GM21360 (cell line): ENCODE measurements around the gene RGS14.
"Not testable (repeated sequence)": the region's sequence is repeated elsewhere in the genome, so short reads cannot be mapped to it uniquely, and the experiment has no call there.

Source experiments
- ATAC-seq: cut with Tn5 transposase; IDR thresholded peaks from one replicate; pipeline ENCODE4 v1.9.1; 2021; ENCODE audit warnings: mild to moderate bottlenecking, moderate library complexity; ENCODE audit not compliant: unreplicated experiment

RGS14 gene

GRCh38 chr5:177344891-177345290 is 12.8 kb upstream of the RGS14 start:
- no peak for ATAC-seq

DNA sequence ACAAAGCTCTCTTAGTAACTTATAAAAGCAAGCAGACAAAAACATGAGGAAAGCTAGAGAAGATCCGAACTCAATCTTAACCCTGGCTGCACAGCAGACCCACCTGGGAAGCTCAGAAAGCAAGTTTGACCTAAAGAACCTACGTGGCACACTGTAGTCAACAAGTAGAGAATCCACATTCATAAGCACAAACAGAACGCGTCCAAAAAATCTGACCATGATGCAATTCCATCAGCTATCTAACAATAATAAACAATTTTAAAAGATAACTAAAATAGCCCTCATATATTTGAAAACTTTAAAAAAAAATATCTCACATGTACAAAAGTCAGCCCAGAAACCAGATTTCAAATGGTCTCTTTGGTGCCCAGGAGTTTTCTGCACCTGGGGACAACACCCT is 10.9 kb upstream of the RGS14 start:
- no peak for ATAC-seq

GRCh38 chr5:177347699-177348098 is 10.0 kb upstream of the RGS14 start:
- ATAC-seq, result no peak

GRCh38 chr5:177349362-177349647 is 8.4 kb upstream of the RGS14 start:
- ATAC-seq, result no peak

DNA sequence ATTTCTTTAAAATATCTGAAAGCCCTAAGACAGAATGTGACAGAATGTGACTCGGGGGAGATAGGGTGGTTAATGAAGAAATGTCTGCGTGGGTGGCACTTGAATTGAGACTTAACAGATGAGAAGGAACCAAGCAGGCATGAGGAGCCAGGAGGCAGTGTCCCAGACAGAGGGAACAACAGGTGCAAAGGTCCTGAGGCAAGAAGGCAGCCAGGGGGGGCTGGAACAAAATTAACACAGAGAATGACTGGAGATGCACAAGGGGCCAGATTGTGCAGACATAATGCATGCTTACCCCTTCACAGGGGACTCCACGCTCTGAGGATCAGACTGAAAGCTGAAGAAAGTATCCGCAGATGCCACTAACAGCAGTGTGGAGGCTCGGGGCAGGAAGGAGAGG is 8.0 kb upstream of the RGS14 start:
- no peak for ATAC-seq

DNA sequence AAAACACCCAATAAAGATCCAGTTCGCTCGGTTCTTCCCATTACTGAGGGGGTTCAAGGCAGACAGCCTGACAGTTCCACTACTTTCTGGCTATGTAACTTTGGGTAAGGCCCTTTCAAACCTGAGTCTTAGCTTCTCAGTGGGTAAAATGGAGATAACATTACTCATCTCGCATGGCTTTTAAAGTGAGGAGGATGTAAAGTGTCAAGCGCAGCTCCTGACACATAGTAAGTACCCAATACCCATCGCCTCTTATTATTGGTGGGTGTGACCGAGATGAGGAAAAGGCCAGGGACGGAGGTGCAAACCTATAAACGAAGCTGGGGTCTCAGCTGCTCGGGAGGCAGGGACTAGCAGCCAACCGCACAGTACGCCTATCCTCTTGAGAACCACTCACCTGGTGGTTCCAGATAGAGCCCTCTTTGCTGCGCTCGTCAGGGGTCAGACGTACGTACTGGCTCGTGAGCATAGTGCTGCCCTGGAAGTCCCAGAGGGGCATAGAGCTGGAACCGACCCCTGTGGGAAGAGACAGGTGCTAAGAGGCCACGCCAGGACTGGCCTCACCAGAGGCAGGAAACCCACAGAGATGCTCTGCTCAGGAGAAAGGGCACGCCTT is 6.8 kb upstream of the RGS14 start:
- ATAC-seq, result peak; percentile 13

- peak; percentile 89 for ATAC-seq
Measured at GRCh38 chr5:177351392-177352329, 6.1 kb upstream of the RGS14 start, which contains the start of gene LMAN2. LMAN2 (minus strand) TSS chr5:177351668; CDS start chr5:177351647, 21 bp downstream.

GRCh38 chr5:177353093-177353492 is 4.6 kb upstream of the RGS14 start:
- no peak for ATAC-seq

DNA sequence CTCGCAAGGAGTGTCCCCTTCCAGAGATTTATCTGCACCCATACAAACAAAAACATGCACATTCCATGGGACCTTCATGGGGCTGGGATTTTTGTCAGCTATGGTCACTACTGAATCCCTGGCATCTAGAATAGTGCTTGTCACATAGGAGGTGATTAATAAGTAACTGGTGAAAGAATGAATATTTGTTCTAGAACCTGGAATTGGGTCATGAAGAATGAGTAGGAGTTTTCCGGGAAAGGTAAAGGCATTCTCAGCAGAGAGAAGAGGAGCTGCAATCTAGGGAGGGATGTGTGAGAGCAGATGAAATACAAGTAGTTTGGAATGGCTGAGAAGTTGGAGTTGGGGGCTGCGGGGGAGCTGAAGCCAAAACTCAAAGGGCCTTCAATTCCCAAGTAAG is 3.5 kb upstream of the RGS14 start:
- ATAC-seq, result no peak

- ATAC-seq, result no peak
Measured at GRCh38 chr5:177354711-177355110, 3.0 kb upstream of the RGS14 start.

- ATAC-seq, result no peak
Measured at GRCh38 chr5:177355162-177355867, 2.4 kb upstream of the RGS14 start.

GRCh38 chr5:177355868-177356168 is 1.9 kb upstream of the RGS14 start:
- no peak for ATAC-seq

- no peak for ATAC-seq
Measured at GRCh38 chr5:177356746-177357145, 978 bp upstream of the RGS14 start.

DNA sequence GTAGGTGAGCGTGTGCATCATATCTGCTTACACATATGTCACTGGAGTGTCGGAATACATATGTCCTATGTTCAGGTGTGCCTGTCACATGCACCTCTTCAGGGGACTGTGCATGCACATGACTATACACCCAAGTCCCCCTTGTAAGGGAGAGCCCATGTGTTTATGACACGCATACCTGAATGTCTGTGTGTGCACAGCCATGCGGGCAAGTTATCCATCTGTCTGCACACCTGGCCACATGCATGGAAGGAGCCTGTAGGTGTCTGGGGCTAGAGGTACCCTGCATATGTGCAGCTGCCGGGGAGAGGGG is 622 bp upstream of the RGS14 start:
- ATAC-seq, result no peak

DNA sequence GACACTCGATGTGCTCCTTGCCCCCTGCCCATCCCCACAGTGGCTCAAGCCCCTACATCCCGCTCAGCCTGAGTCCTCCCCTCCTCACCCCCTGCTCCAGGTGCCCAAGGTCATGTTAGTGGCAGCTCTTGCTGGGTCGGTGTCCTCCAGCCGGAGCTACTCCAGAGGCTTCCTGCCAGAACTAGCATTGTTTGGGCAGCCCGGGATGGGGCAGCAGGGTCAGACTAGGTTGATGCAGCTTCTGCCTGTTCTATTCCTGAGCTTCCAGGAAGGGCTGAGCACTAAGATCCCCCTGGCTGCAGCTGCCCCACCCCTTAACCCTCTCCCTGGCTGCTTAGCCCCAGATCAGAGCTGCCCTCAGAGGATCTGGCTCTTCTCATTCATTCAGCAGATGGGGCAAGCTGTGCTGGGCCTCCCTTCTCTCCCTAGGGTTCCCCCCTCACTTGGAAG is 671 bp downstream of the RGS14 start:
- ATAC-seq, result no peak

GRCh38 chr5:177359451-177359851 is 1.7 kb downstream of the RGS14 start:
- no peak for ATAC-seq

GRCh38 chr5:177359860-177360259 is 2.1 kb downstream of the RGS14 start:
- ATAC-seq, result no peak

- ATAC-seq, result not testable (repeated sequence)
Measured at GRCh38 chr5:177360740-177361139, 3.0 kb downstream of the RGS14 start.

DNA sequence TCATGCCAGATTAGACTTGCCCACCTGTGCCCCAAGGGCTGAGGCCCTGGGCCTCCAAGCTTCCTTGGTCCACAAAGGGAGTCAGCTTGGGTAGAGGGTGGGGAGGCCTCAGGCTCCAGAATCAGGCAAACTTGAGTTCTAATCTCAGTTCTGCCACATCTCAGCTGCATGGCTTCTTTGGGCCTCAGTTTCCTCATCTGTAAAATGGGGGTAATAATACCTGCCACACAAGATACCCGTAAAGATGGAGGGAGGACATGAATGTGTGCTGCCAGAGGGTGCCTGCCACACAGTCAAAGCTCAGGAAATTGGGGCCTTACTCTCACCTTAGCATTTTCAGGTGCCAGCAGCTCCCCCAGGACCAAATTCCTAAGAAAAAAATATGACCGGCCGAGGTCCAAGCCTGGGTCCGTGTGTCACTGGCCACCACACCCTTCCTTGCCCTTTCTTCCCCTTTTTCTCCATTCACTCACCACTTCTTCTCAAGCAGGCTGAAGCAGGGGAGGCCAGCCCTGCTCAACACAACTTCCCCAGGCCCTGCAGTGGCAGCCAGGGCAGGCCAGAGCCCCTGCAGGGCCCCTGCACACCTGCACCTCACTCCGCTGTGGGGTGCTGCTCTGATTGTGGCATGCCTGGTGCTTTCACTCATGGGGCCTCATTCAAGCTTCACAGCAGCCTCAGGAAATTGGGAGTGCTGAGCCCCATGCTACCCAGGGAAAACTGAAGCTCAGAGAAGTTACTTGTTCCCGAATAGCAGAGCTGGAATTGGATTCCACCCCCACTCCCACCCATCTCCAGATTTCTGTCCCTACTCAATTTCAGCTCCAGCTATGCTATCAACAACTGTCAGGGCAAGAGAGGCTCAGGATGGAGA is 3.9 kb downstream of the RGS14 start:
- ATAC-seq, result no peak

GRCh38 chr5:177362292-177362609 is 4.5 kb downstream of the RGS14 start:
- ATAC-seq, result no peak
